Vagina (tissue), 2 donors: ENCODE data around the gene PTGDS. TPM values are rescaled to one million over a fixed set of nuclear protein-coding genes. Genes with fewer than 3 reads are reported as not detected.

Experiments used
- DNase-seq, 2 donors: peaks; one replicate each; pipeline ENCODE4 v3.0.0-alpha.2; 2017; ENCODE audit errors: extremely low spot score in 2 of 2
- H3K27ac ChIP-seq: fragments of 200-600 bp; sonication (generic); one replicate; pipeline ENCODE4 v1.5.1; 2019
- H3K27me3 ChIP-seq: fragments of 200-600 bp; sonication (generic); one replicate; pipeline ENCODE4 v1.5.1; 2019
- H3K36me3 ChIP-seq, 2 donors: fragments of 200-600 bp; sonication (generic); one replicate each; pipeline ENCODE4 v1.5.1; 2017 to 2019
- H3K4me1 ChIP-seq: fragments of 200-600 bp; sonication (generic); one replicate; pipeline ENCODE4 v1.5.1; 2019
- H3K4me3 ChIP-seq, 2 donors: fragments of 200-600 bp; sonication (generic); 1 replicate in 1 of 2; 2 replicates in 1 of 2; pipeline ENCODE4 v1.5.1; 2016 to 2019
- H3K9me3 ChIP-seq: fragments of 200-600 bp; sonication (generic); one replicate; pipeline ENCODE4 v1.5.1; 2019
- CTCF ChIP-seq, 3 experiments: fragments of 450-650 bp in 2 of 3; fragments of 200-600 bp in 1 of 3; sonication (generic) in 1 of 3; IDR thresholded peaks; one replicate each; pipeline ENCODE4 v1.5.1; 2017 to 2019; ENCODE audit warnings: antibody characterized with exemption in 3 of 3, mild to moderate bottlenecking in 2 of 3, moderate library complexity in 2 of 3
- POLR2A ChIP-seq, 2 donors: fragments of 450-650 bp; IDR thresholded peaks; one replicate each; pipeline ENCODE4 v1.6.1; 2017; ENCODE audit warnings: antibody characterized with exemption in 2 of 2, mild to moderate bottlenecking in 2 of 2, moderate library complexity in 2 of 2
- POLR2AphosphoS5 ChIP-seq, 2 donors: sonication (generic); formaldehyde crosslinking; IDR thresholded peaks; one replicate each; pipeline ENCODE4 v1.9.0; 2017; ENCODE audit warnings: antibody characterized with exemption in 2 of 2, mild to moderate bottlenecking in 2 of 2, low read depth in 1 of 2; ENCODE audit not compliant: insufficient read depth in 1 of 2
- intact Hi-C: fragments of 100-400 bp; cut with DNase I; formaldehyde crosslinking; loops from one replicate; pipeline ENCODE4 v1.15.1; 2023
- total RNA-seq: library from RNA; depleted of rRNA; stranded (reverse); fragments of >200 nt; gene quantifications from one replicate; pipeline ENCODE4 v1.2.3, GENCODE V29; 2016

The PTGDS gene
- total RNA-seq, 1 donor from 2014 or later, result 301 TPM

- Histone ChIP-seq H3K9me3 (no peaks in the 10 kb centered on the region), H3K4me3 (peak within 1 kb of the TSS; percentile 22 to 32), H3K27ac (peak within 1 kb of the TSS; percentile 62), H3K36me3 (no peaks in the 10 kb centered on the region), H3K27me3 (no peaks in the 10 kb centered on the region), H3K4me1 (peaks cover 50% of the 10 kb centered on the region)
- DNase-seq, result no peak
- intact Hi-C loops, result no loop called here
- peak in 1 of 2 donors; percentile 26 for TF ChIP-seq POLR2AphosphoS5 (IDR thresholded peaks at IDR 0.05; ENCODE audit: insufficient read depth in 1 of 2, low read depth in 1 of 2)
- TF ChIP-seq CTCF (IDR thresholded peaks at IDR 0.05), result no peak
- no peak for TF ChIP-seq POLR2A (IDR thresholded peaks at IDR 0.05)
These were observed 19.3 kb downstream of the PTGDS start, which contains the start of gene CLIC3 for GRCh38 chr9:136996361-136997292. CLIC3 (minus strand) TSS chr9:136996568; CDS start chr9:136996543, 25 bp downstream.

- peaks cover 47% of the 10 kb centered on the region for H3K4me1 ChIP-seq
- no peak overlapping the region for H3K27ac ChIP-seq
- no peaks in the 10 kb centered on the region for H3K27me3 ChIP-seq
- DNase-seq, result no peak
- intact Hi-C loops, result no loop called here
- no peak overlapping the region for H3K4me3 ChIP-seq
- TF ChIP-seq CTCF (IDR thresholded peaks at IDR 0.05) (no peak), POLR2AphosphoS5 (IDR thresholded peaks at IDR 0.05; ENCODE audit: insufficient read depth in 1 of 2, low read depth in 1 of 2) (no peak), POLR2A (IDR thresholded peaks at IDR 0.05) (no peak)
- no peaks in the 10 kb centered on the region for H3K36me3 ChIP-seq
- H3K9me3 ChIP-seq, result no peaks in the 10 kb centered on the region
These were observed 20.1 kb downstream of the PTGDS start for GRCh38 chr9:136997371-136997770.

- Histone ChIP-seq H3K36me3 (no peaks in the 10 kb centered on the region), H3K27me3 (no peaks in the 10 kb centered on the region), H3K9me3 (no peaks in the 10 kb centered on the region), H3K4me1 (peaks cover 42% of the 10 kb centered on the region), H3K27ac (no peak overlapping the region), H3K4me3 (no peak overlapping the region)
- TF ChIP-seq POLR2A (IDR thresholded peaks at IDR 0.05) (no peak), CTCF (IDR thresholded peaks at IDR 0.05) (no peak), POLR2AphosphoS5 (IDR thresholded peaks at IDR 0.05; ENCODE audit: insufficient read depth in 1 of 2, low read depth in 1 of 2) (no peak)
- intact Hi-C loops, result no loop called here
- DNase-seq, result no peak
These were observed 20.5 kb downstream of the PTGDS start for GRCh38 chr9:136997830-136998234.

- Histone ChIP-seq H3K27me3 (no peaks in the 10 kb centered on the region), H3K27ac (no peak overlapping the region), H3K4me3 (no peak overlapping the region), H3K9me3 (no peaks in the 10 kb centered on the region), H3K36me3 (no peaks in the 10 kb centered on the region), H3K4me1 (peaks cover 21% of the 10 kb centered on the region)
- intact Hi-C loops, result no loop called here
- no peak for DNase-seq
- TF ChIP-seq POLR2A (IDR thresholded peaks at IDR 0.05), result no peak
- no peak for TF ChIP-seq POLR2AphosphoS5 (IDR thresholded peaks at IDR 0.05; ENCODE audit: insufficient read depth in 1 of 2, low read depth in 1 of 2)
- TF ChIP-seq CTCF (IDR thresholded peaks at IDR 0.05), result no peak
These were observed 23.1 kb downstream of the PTGDS start for GRCh38 chr9:137000177-137000930.
